ENCODE results near the gene MAP1B.

- TF ChIP-seq CTCF (IDR thresholded peaks at IDR 0.05) (no peak), EZH2 (IDR thresholded peaks at IDR 0.05) (no peak), EZH2phosphoT487 (IDR thresholded peaks at IDR 0.05) (no peak)
Measured at GRCh38 chr5:72085319-72085718, 22.0 kb upstream of the MAP1B start.
